GM06990 (cell line): ENCODE measurements around the gene RNF34.
A peak's percentile ranks its signal among the peaks of the same experiment; 100 is the strongest.

Source experiments
- DNase-seq: peaks from one replicate; pipeline ENCODE4 v3.0.0-alpha.2; 2011; ENCODE audit not compliant: insufficient read length; ENCODE audit errors: extremely low read depth
- H3K27me3 ChIP-seq: replicated peaks from 2 replicates; pipeline ENCODE4 v1.6.0; 2011; ENCODE audit warnings: low read length; ENCODE audit not compliant: control insufficient read depth, insufficient read depth
- H3K36me3 ChIP-seq: 2 replicates; pipeline ENCODE4 v1.5.1; 2011; ENCODE audit warnings: low read length; ENCODE audit not compliant: control insufficient read depth, insufficient read depth
- H3K4me3 ChIP-seq: replicated peaks from 2 replicates; pipeline ENCODE4 v1.5.1; 2011; ENCODE audit warnings: low read depth, mild to moderate bottlenecking, control low read depth, low read length
- TF ChIP-seq, protein P1 (sequence below): IDR thresholded peaks from 2 replicates; pipeline ENCODE4 v1.5.1; 2011; ENCODE audit warnings: low read length, control low read depth, mild to moderate bottlenecking, inconsistent platforms; ENCODE audit not compliant: insufficient read depth, poor library complexity, severe bottlenecking

Gene RNF34

DNA sequence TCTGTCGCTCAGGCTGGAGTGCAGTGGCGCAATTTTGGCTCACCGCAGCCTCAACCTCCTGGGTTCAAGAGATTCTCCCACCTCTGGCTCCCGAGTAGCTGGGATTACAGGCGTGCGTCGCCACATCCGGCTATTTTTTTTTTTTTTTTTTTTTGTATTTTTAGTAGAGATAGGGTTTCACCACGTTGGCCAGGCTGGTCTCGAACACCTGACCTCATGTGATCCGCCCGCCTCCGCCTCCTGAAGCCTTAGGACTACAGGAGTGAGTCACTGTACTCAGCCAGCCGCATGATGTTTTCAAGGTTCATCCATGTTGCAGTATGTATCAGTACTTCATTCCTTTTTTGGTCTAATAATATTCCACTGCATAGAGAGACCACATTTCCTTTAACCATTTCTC, 2.4 kb upstream of the RNF34 start:
- DNase-seq: no peak
- no peaks in the 10 kb centered on the region for H3K27me3 ChIP-seq
- no peaks in the 10 kb centered on the region for H3K36me3 ChIP-seq
- H3K4me3 ChIP-seq: no peak overlapping the region
- TF ChIP-seq, protein P1, sequence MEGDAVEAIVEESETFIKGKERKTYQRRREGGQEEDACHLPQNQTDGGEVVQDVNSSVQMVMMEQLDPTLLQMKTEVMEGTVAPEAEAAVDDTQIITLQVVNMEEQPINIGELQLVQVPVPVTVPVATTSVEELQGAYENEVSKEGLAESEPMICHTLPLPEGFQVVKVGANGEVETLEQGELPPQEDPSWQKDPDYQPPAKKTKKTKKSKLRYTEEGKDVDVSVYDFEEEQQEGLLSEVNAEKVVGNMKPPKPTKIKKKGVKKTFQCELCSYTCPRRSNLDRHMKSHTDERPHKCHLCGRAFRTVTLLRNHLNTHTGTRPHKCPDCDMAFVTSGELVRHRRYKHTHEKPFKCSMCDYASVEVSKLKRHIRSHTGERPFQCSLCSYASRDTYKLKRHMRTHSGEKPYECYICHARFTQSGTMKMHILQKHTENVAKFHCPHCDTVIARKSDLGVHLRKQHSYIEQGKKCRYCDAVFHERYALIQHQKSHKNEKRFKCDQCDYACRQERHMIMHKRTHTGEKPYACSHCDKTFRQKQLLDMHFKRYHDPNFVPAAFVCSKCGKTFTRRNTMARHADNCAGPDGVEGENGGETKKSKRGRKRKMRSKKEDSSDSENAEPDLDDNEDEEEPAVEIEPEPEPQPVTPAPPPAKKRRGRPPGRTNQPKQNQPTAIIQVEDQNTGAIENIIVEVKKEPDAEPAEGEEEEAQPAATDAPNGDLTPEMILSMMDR: no peak

- Histone ChIP-seq H3K27me3 (no peaks in the 10 kb centered on the region), H3K4me3 (no peak overlapping the region), H3K36me3 (no peaks in the 10 kb centered on the region)
- TF ChIP-seq, protein P1: no peak
- DNase-seq: no peak
These were observed 1.6 kb upstream of the RNF34 start for GRCh38 chr12:121398355-121398754.

DNA sequence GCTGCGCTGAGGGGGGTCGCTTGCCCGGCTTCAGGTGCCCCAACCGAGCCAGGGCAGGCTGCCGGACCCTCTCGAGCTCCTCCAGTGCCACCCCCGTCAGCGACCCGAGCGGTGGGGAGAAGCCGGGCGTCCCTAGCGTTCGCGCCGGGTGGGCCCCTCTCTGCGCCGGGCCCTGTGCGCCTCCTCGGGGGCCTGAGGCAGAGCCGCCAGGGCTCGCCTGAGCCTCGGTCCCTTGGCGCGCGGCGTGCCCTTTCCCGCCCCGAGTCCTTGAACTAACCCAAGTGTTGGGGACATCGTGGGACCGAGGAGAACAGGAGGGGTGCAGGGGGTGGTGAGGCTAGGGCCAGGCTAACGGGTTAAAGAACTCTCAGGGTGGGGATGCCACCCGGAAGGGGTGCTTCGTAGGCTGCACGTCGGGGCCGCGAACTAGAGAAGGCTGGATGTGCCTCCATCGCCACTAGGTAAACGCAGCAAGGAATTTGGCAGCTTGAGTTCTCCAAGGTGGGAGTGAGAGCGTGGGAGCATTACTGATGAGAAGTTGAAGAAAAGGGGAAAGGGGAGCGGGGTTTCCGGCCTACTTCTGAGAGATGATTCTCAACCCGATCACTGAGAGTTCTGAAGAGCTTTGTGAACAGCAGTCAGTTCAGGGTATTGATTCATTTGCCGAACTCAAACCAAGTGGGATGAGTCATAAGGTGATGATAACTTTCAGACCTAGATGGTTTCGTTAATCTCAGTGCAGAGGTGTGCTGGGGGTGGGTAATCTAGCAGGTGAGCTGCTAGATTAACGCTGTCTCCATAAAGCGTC, 618 bp downstream of the RNF34 start:
- TF ChIP-seq, protein P1: no peak
- Histone ChIP-seq H3K4me3 (peak overlapping the region; percentile 88), H3K27me3 (no peaks in the 10 kb centered on the region), H3K36me3 (peaks cover 6% of the 10 kb centered on the region)
- DNase-seq: peak; percentile 69

- peaks cover 11% of the 10 kb centered on the region for H3K36me3 ChIP-seq
- no peak overlapping the region for H3K4me3 ChIP-seq
- no peak for DNase-seq
- TF ChIP-seq, protein P1: no peak
- no peaks in the 10 kb centered on the region for H3K27me3 ChIP-seq
These were observed 3.8 kb downstream of the RNF34 start for GRCh38 chr12:121403721-121404120.

DNA sequence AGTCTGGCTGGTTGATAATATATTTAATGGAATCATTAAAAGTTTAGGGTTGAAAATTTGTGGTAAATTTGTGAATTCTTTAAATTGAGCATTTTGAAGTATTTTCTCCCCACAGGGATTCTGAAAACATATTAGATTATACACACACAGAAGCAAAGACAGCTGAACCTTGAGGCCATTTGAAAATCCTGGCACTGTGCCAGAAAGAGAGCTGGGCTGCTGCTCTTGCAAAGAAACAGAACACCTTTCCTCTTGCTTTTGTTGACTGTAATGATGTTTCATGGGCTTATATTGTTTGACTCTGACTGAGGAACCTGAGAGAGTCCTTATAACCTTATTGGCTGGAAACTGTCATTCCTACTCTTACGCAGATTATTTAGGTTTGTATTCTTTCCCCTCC, 4.8 kb downstream of the RNF34 start:
- no peaks in the 10 kb centered on the region for H3K27me3 ChIP-seq
- no peak overlapping the region for H3K4me3 ChIP-seq
- TF ChIP-seq, protein P1: no peak
- DNase-seq: no peak
- peaks cover 16% of the 10 kb centered on the region for H3K36me3 ChIP-seq
